Activated B cell treated with CpG ODN at 0.5 μM for 24 hours (primary cell): ENCODE data around the gene NFIA. TPM values are rescaled to one million over a fixed set of nuclear protein-coding genes. Genes with fewer than 3 reads are reported as not detected.
"Not testable (repeated sequence)": the region's sequence is repeated elsewhere in the genome, so short reads cannot be mapped to it uniquely, and the experiment has no call there.

Experiments
- ATAC-seq: fragments of 200-7000 bp; cut with Tn5 transposase; one replicate; pipeline ENCODE4 v1.10.0; 2021; ENCODE audit warnings: low read depth, mild to moderate bottlenecking, moderate library complexity
- CTCF ChIA-PET: fragments of 350-600 bp; sonication (Branson Sonifier 250); formaldehyde crosslinking; loops from one replicate; lab custom pipeline; 2021; ENCODE audit warnings: antibody characterized with exemption; lab: Charles Lee
- POLR2A ChIA-PET: fragments of 350-600 bp; sonication (Branson Sonifier 250); formaldehyde crosslinking; loops from one replicate; lab custom pipeline; 2021; ENCODE audit warnings: antibody characterized with exemption; lab: Charles Lee
- DNase-seq: peaks from one replicate; pipeline ENCODE4 v3.0.0; 2022
- H3K27ac Mint-ChIP-seq: one replicate; pipeline ENCODE4 v1.8.0; 2020; ENCODE audit warnings: mixed read lengths
- H3K27me3 Mint-ChIP-seq: one replicate; pipeline ENCODE4 v1.8.0; 2021; ENCODE audit warnings: mixed read lengths
- H3K36me3 Mint-ChIP-seq: one replicate; pipeline ENCODE4 v1.8.0; 2021; ENCODE audit warnings: low read depth, mixed read lengths
- H3K4me1 Mint-ChIP-seq: one replicate; pipeline ENCODE4 v1.8.0; 2021; ENCODE audit warnings: mixed read lengths
- H3K4me3 Mint-ChIP-seq: one replicate; pipeline ENCODE4 v1.8.0; 2020; ENCODE audit warnings: mild to moderate bottlenecking, mixed read lengths
- H3K9me3 Mint-ChIP-seq: one replicate; pipeline ENCODE4 v1.8.0; 2020; ENCODE audit warnings: mixed read lengths
- CTCF ChIP-seq: fragments of 200-600 bp; IDR thresholded peaks from one replicate; pipeline ENCODE4 v1.8.0; 2022; ENCODE audit warnings: antibody characterized with exemption, mild to moderate bottlenecking
- intact Hi-C: fragments of 100-400 bp; cut with micrococcal nuclease; formaldehyde crosslinking; loops from one replicate; pipeline ENCODE4 v1.15.1; 2024
- total RNA-seq: library from RNA; stranded (reverse); gene quantifications from 2 replicates; pipeline ENCODE4 v1.2.3, GENCODE V29; 2022

Gene NFIA
- total RNA-seq, 1 donor from 2014 or later, result 0.13 TPM

- ChIA-PET POLR2A (interaction anchor here (1.6 kb wide), 1 partner anchor 11 kb away, joined by 3 read pairs; no protein-coding TSS in a partner anchor), CTCF (no interaction called here)
- no peak for ATAC-seq
- Mint-ChIP-seq H3K27me3 (no peaks in the 10 kb centered on the region), H3K4me1 (no peaks in the 10 kb centered on the region), H3K9me3 (no peaks in the 10 kb centered on the region), H3K4me3 (no peak overlapping the region), H3K36me3 (no peaks in the 10 kb centered on the region), H3K27ac (no peak overlapping the region)
- no peak for TF ChIP-seq CTCF
- DNase-seq, result no peak
- intact Hi-C loops, result loop anchor here (10.0 kb wide), 1 partner anchor 1715 kb away; the partner anchor contains the start of gene ATG4C
Measured at GRCh38 chr1:61070054-61070453, 12.3 kb upstream of the NFIA start.

- Mint-ChIP-seq H3K36me3 (no peaks in the 10 kb centered on the region), H3K27me3 (no peaks in the 10 kb centered on the region), H3K4me1 (peaks cover 4% of the 10 kb centered on the region), H3K9me3 (no peaks in the 10 kb centered on the region), H3K4me3 (no peak overlapping the region), H3K27ac (no peak overlapping the region)
- no peak for ATAC-seq
- intact Hi-C loops, result loop anchor here (10.0 kb wide), 1 partner anchor 1713 kb away; the partner anchor contains the start of gene ATG4C
- DNase-seq, result no peak
- ChIA-PET CTCF (interaction anchor here (0.5 kb wide), 1 partner anchor 581 kb away, joined by 3 read pairs; no protein-coding TSS in a partner anchor), POLR2A (interaction anchor here (1.6 kb wide), 1 partner anchor 10 kb away, joined by 3 read pairs; no protein-coding TSS in a partner anchor)
- TF ChIP-seq CTCF, result no peak
Measured at GRCh38 chr1:61071205-61072130, 10.9 kb upstream of the NFIA start.

- Mint-ChIP-seq H3K4me3 (no peak overlapping the region), H3K27ac (no peak overlapping the region), H3K36me3 (peaks cover 5% of the 10 kb centered on the region)
Measured at GRCh38 chr1:61073871-61074270, 8.5 kb upstream of the NFIA start.

GRCh38 chr1:61075833-61076232, 6.5 kb upstream of the NFIA start:
- H3K4me3 Mint-ChIP-seq, DNase-seq, H3K36me3 Mint-ChIP-seq, H3K9me3 Mint-ChIP-seq, CTCF ChIA-PET, ATAC-seq: not testable (repeated sequence)
- Mint-ChIP-seq H3K27ac (peak overlapping the region; percentile 90), H3K4me1 (peaks cover 27% of the 10 kb centered on the region), H3K27me3 (peaks cover 24% of the 10 kb centered on the region)
- intact Hi-C loops, result loop anchor here (1.0 to 10.0 kb wide), 4 partner anchors 8 to 1709 kb away; partner anchors contain the start of genes ATG4C, PATJ and TM2D1
- POLR2A ChIA-PET, result interaction anchor here (4.5 kb wide), 1 partner anchor 25 kb away, joined by 29 read pairs; no protein-coding TSS in a partner anchor

More at GRCh38 chr1:61073871-61074270, 8.5 kb upstream of the NFIA start:
- peaks cover 7% of the 10 kb centered on the region for H3K27me3 Mint-ChIP-seq
- no peaks in the 10 kb centered on the region for H3K9me3 Mint-ChIP-seq
- peaks cover 21% of the 10 kb centered on the region for H3K4me1 Mint-ChIP-seq
- ChIA-PET CTCF (interaction anchor here (1.2 kb wide), 1 partner anchor 24 kb away, joined by 4 read pairs; no protein-coding TSS in a partner anchor), POLR2A (no interaction called here)
- no peak for ATAC-seq
- no peak for TF ChIP-seq CTCF
- DNase-seq, result no peak
- intact Hi-C loops, result loop anchor here (10.0 kb wide), 1 partner anchor 1711 kb away; the partner anchor contains the start of gene ATG4C

GRCh38 chr1:61076728-61077675, 5.4 kb upstream of the NFIA start:
- Mint-ChIP-seq H3K27ac (peak overlapping the region; percentile 90), H3K4me3 (peak overlapping the region; percentile 95), H3K9me3 (no peaks in the 10 kb centered on the region), H3K36me3 (peaks cover 5% of the 10 kb centered on the region), H3K4me1 (peaks cover 32% of the 10 kb centered on the region), H3K27me3 (peaks cover 30% of the 10 kb centered on the region)
- CTCF ChIA-PET, result interaction anchor here (0.7 to 3.5 kb wide), 3 partner anchors 18 to 97 kb away, joined by 3 to 28 read pairs (median 3); no protein-coding TSS in a partner anchor
- DNase-seq (peak; percentile 66), ATAC-seq (peak; percentile 91)
- POLR2A ChIA-PET, result interaction anchor here (0.7 to 4.5 kb wide), 2 partner anchors 26 to 1267 kb away, joined by 3 to 29 read pairs; no protein-coding TSS in a partner anchor
- no peak for TF ChIP-seq CTCF
- intact Hi-C loops, result loop anchor here (1.0 to 10.0 kb wide), 5 partner anchors 7 to 1708 kb away; partner anchors contain the start of genes ATG4C, PATJ and TM2D1
